Measurements from ENCODE around the gene MED4. TPM values are rescaled to one million over a fixed set of nuclear protein-coding genes. Genes with fewer than 3 reads are reported as not detected.

The MED4 gene
- total and polyA plus RNA-seq, 2 donors (not counting 1 experiment from before 2014, with no cell fraction given), result 25.4 to 66.7 TPM

GRCh38 chr13:48043789-48044503, 51.0 kb downstream of the MED4 start:
- H3K27ac ChIP-seq (ENCODE audit: insufficient read depth, low read length), result peak overlapping the region; percentile 54
- no peak for TF ChIP-seq EZH2 (IDR thresholded peaks at IDR 0.05; ENCODE audit: low read length, missing control alignments)
- no peak for TF ChIP-seq CTCF (conservative IDR thresholded peaks at IDR 0.05 in 1 of 2, IDR thresholded peaks at IDR 0.05 in 1 of 2; ENCODE audit: low read depth in 1 of 2, low read length in 2 of 2)
- H3K9ac ChIP-seq (ENCODE audit: insufficient read depth, low read length), result no peak overlapping the region

GRCh38 chr13:48042894-48043293, 52.0 kb downstream of the MED4 start:
- Histone ChIP-seq H3K79me2 (ENCODE audit: control insufficient read depth, insufficient read depth, low read length) (peaks cover 9% of the 10 kb centered on the region), H3K27ac (ENCODE audit: insufficient read depth, low read length) (no peak overlapping the region), H3K4me1 (ENCODE audit: control insufficient read depth, extremely low read depth, insufficient read depth, low read length) (peaks cover 6% of the 10 kb centered on the region), H3K27me3 (ENCODE audit: control insufficient read depth, insufficient read depth, low read length) (no peaks in the 10 kb centered on the region), H3K4me2 (ENCODE audit: extremely low read depth, insufficient read depth, low read length) (no peak overlapping the region), H3K9ac (ENCODE audit: insufficient read depth, low read length) (no peak overlapping the region), H2AFZ (ENCODE audit: low read length) (no peak overlapping the region), H3K4me3 (replicated peaks in 1 of 4; ENCODE audit: control extremely low read depth in 1 of 4, insufficient read depth in 1 of 4, low read depth in 3 of 4, low read length in 4 of 4) (no peak overlapping the region), H3K9me3 (ENCODE audit: control insufficient read depth, insufficient read depth, low read depth, low read length) (no peaks in the 10 kb centered on the region), H4K20me1 (ENCODE audit: control insufficient read depth, extremely low read depth, insufficient read depth, low read length) (no peaks in the 10 kb centered on the region), H3K36me3 (ENCODE audit: control insufficient read depth, insufficient read depth, low read length) (peaks cover 4% of the 10 kb centered on the region)
- TF ChIP-seq EZH2 (IDR thresholded peaks at IDR 0.05; ENCODE audit: low read length, missing control alignments), result no peak
- TF ChIP-seq CTCF (conservative IDR thresholded peaks at IDR 0.05 in 1 of 2, IDR thresholded peaks at IDR 0.05 in 1 of 2; ENCODE audit: low read depth in 1 of 2, low read length in 2 of 2), result no peak
- DNase-seq (ENCODE audit: low read depth in 2 of 2), result no peak

More at GRCh38 chr13:48043789-48044503, 51.0 kb downstream of the MED4 start:
- H3K27me3 ChIP-seq (ENCODE audit: control insufficient read depth, insufficient read depth, low read length), result no peaks in the 10 kb centered on the region
- peaks cover 4% of the 10 kb centered on the region for H3K36me3 ChIP-seq (ENCODE audit: control insufficient read depth, insufficient read depth, low read length)
- H3K4me2 ChIP-seq (ENCODE audit: extremely low read depth, insufficient read depth, low read length), result peak overlapping the region; percentile 72
- H3K4me3 ChIP-seq (replicated peaks in 1 of 4; ENCODE audit: control extremely low read depth in 1 of 4, insufficient read depth in 1 of 4, low read depth in 3 of 4, low read length in 4 of 4), result no peak overlapping the region
- no peaks in the 10 kb centered on the region for H3K9me3 ChIP-seq (ENCODE audit: control insufficient read depth, insufficient read depth, low read depth, low read length)
- H4K20me1 ChIP-seq (ENCODE audit: control insufficient read depth, extremely low read depth, insufficient read depth, low read length), result no peaks in the 10 kb centered on the region
- H2AFZ ChIP-seq (ENCODE audit: low read length), result peak overlapping the region; percentile 19
- peaks cover 6% of the 10 kb centered on the region for H3K4me1 ChIP-seq (ENCODE audit: control insufficient read depth, extremely low read depth, insufficient read depth, low read length)
- peaks cover 4% of the 10 kb centered on the region for H3K79me2 ChIP-seq (ENCODE audit: control insufficient read depth, insufficient read depth, low read length)
- DNase-seq (ENCODE audit: low read depth in 2 of 2), result peak; percentile 62 to 71

GRCh38 chr13:48040896-48041295, 54.0 kb downstream of the MED4 start:
- TF ChIP-seq CTCF (conservative IDR thresholded peaks at IDR 0.05 in 1 of 2, IDR thresholded peaks at IDR 0.05 in 1 of 2; ENCODE audit: low read depth in 1 of 2, low read length in 2 of 2) (no peak), EZH2 (IDR thresholded peaks at IDR 0.05; ENCODE audit: low read length, missing control alignments) (no peak)
- peak; percentile 12 to 27 for DNase-seq (ENCODE audit: low read depth in 2 of 2)
- Histone ChIP-seq H3K4me2 (ENCODE audit: extremely low read depth, insufficient read depth, low read length) (no peak overlapping the region), H3K4me3 (replicated peaks in 1 of 4; ENCODE audit: control extremely low read depth in 1 of 4, insufficient read depth in 1 of 4, low read depth in 3 of 4, low read length in 4 of 4) (no peak overlapping the region), H2AFZ (ENCODE audit: low read length) (no peak overlapping the region), H3K27me3 (ENCODE audit: control insufficient read depth, insufficient read depth, low read length) (no peaks in the 10 kb centered on the region), H3K36me3 (ENCODE audit: control insufficient read depth, insufficient read depth, low read length) (peaks cover 4% of the 10 kb centered on the region), H3K27ac (ENCODE audit: insufficient read depth, low read length) (no peak overlapping the region), H3K4me1 (ENCODE audit: control insufficient read depth, extremely low read depth, insufficient read depth, low read length) (peaks cover 10% of the 10 kb centered on the region), H3K79me2 (ENCODE audit: control insufficient read depth, insufficient read depth, low read length) (peaks cover 9% of the 10 kb centered on the region), H3K9me3 (ENCODE audit: control insufficient read depth, insufficient read depth, low read depth, low read length) (no peaks in the 10 kb centered on the region), H4K20me1 (ENCODE audit: control insufficient read depth, extremely low read depth, insufficient read depth, low read length) (no peaks in the 10 kb centered on the region), H3K9ac (ENCODE audit: insufficient read depth, low read length) (no peak overlapping the region)
